SH-SY5Y (cell line): ENCODE results near the gene KRT36.

ENCODE experiments used
- GATA2 ChIP-seq: IDR thresholded peaks from 2 replicates; pipeline ENCODE4 v1.6.1; 2011; ENCODE audit warnings: mild to moderate bottlenecking, low read depth, low read length
- GATA3 ChIP-seq: IDR thresholded peaks from 2 replicates; pipeline ENCODE4 v1.6.1; 2011; ENCODE audit warnings: low read depth, mild to moderate bottlenecking, low read length, moderate library complexity

KRT36 gene

GRCh38 chr17:41489531-41489930 is at the start of gene KRT36:
TSS of gene KRT36 (minus strand) at chr17:41489910. CDS start at chr17:41489864, 46 bp downstream.
- TF ChIP-seq GATA3 (no peak), GATA2 (no peak)

GRCh38 chr17:41539071-41539492 is 49.4 kb upstream of the KRT36 start:
- TF ChIP-seq GATA3 (no peak), GATA2 (no peak)

- no peak for TF ChIP-seq GATA3
- TF ChIP-seq GATA2 = no peak
These were observed 48.9 kb upstream of the KRT36 start for GRCh38 chr17:41538565-41538991.

GRCh38 chr17:41537990-41538389 is 48.3 kb upstream of the KRT36 start:
- TF ChIP-seq GATA2 (no peak), GATA3 (no peak)

- TF ChIP-seq GATA3 (no peak), GATA2 (no peak)
These were observed 47.9 kb upstream of the KRT36 start for GRCh38 chr17:41537614-41537954.

GRCh38 chr17:41536741-41537613 is 47.3 kb upstream of the KRT36 start:
- no peak for TF ChIP-seq GATA3
- peak; percentile 25; the same call in 1 of the 2 replicates for TF ChIP-seq GATA2

GRCh38 chr17:41535764-41536481 is 46.2 kb upstream of the KRT36 start:
- TF ChIP-seq GATA3 (no peak), GATA2 (no peak)

GRCh38 chr17:41534899-41535546 is 45.3 kb upstream of the KRT36 start:
- no peak for TF ChIP-seq GATA3

GRCh38 chr17:41533613-41534012 is 43.9 kb upstream of the KRT36 start:
- no peak for TF ChIP-seq GATA2
- no peak for TF ChIP-seq GATA3

- no peak for TF ChIP-seq GATA2
- no peak for TF ChIP-seq GATA3
These were observed 43.3 kb upstream of the KRT36 start for GRCh38 chr17:41532947-41533570.

GRCh38 chr17:41531993-41532392 is 42.3 kb upstream of the KRT36 start:
- no peak for TF ChIP-seq GATA2
- no peak for TF ChIP-seq GATA3

GRCh38 chr17:41530062-41531048 is 40.6 kb upstream of the KRT36 start:
- peak; percentile 100 for TF ChIP-seq GATA2
- TF ChIP-seq GATA3 = peak; percentile 100

- TF ChIP-seq GATA3 (no peak), GATA2 (no peak)
These were observed 39.8 kb upstream of the KRT36 start for GRCh38 chr17:41529491-41529915.
